Cardiac muscle cell (in vitro differentiated cells and primary cell): ENCODE results near the gene RGS9BP. TPM values are rescaled to one million over a fixed set of nuclear protein-coding genes. Genes with fewer than 3 reads are reported as not detected.

ENCODE experiments used
- DNase-seq, 2 donors: peaks; one replicate each; pipeline versions ENCODE4 v3.0.0 to v3.0.0-alpha.2; 2010 to 2017; ENCODE audit warnings: low read depth in 1 of 2, low spot score in 1 of 2
- H3K27ac ChIP-seq: fragments of 200-600 bp; sonication (generic); 2 replicates; pipeline ENCODE4 v1.5.1; 2016
- H3K27me3 ChIP-seq: fragments of 200-600 bp; sonication (generic); 2 replicates; pipeline ENCODE4 v1.6.0; 2016; ENCODE audit warnings: control low read depth
- H3K36me3 ChIP-seq: fragments of 200-600 bp; sonication (generic); 2 replicates; pipeline ENCODE4 v1.5.1; 2016; ENCODE audit warnings: control low read depth
- H3K4me1 ChIP-seq: fragments of 200-600 bp; sonication (generic); 2 replicates; pipeline ENCODE4 v1.8.1; 2017; ENCODE audit warnings: low read depth, mild to moderate bottlenecking, mixed run types
- H3K4me3 ChIP-seq: fragments of 200-600 bp; sonication (generic); 2 replicates; pipeline ENCODE4 v1.5.1; 2016; ENCODE audit warnings: mild to moderate bottlenecking
- H3K9me3 ChIP-seq: fragments of 200-600 bp; sonication (generic); 2 replicates; pipeline ENCODE4 v1.5.1; 2017; ENCODE audit warnings: low read depth, mild to moderate bottlenecking, control low read depth
- CTCF ChIP-seq: IDR thresholded peaks from 2 replicates; pipeline ENCODE4 v1.5.1; 2012; ENCODE audit warnings: low read depth, mild to moderate bottlenecking, low read length
- polyA plus RNA-seq: library from polyadenylated mRNA; unstranded; fragments of >200 nt; fragmentation: Nextera tagmentation; extraction: Ambion mirVana; gene quantifications from 2 replicates; pipeline ENCODE4 v1.2.1, GENCODE V29; 2016
- total RNA-seq: library from RNA; depleted of rRNA; stranded (reverse); fragments of >200 nt; gene quantifications from 2 replicates; pipeline ENCODE4 v1.2.3, GENCODE V29; 2016

Gene RGS9BP
- total and polyA plus RNA-seq, 2 experiments from 2014 or later = 1.0 TPM; not detected in 1

GRCh38 chr19:32637480-32637879 lies 38.2 kb upstream of the RGS9BP start:
- no peak for TF ChIP-seq CTCF
- no peaks in the 10 kb centered on the region for H3K9me3 ChIP-seq
- H3K4me1 ChIP-seq = no peaks in the 10 kb centered on the region
- no peak for DNase-seq
- H3K4me3 ChIP-seq = no peak overlapping the region
- H3K27ac ChIP-seq = no peak overlapping the region
- peaks cover 9% of the 10 kb centered on the region for H3K36me3 ChIP-seq
- H3K27me3 ChIP-seq = no peaks in the 10 kb centered on the region

DNA sequence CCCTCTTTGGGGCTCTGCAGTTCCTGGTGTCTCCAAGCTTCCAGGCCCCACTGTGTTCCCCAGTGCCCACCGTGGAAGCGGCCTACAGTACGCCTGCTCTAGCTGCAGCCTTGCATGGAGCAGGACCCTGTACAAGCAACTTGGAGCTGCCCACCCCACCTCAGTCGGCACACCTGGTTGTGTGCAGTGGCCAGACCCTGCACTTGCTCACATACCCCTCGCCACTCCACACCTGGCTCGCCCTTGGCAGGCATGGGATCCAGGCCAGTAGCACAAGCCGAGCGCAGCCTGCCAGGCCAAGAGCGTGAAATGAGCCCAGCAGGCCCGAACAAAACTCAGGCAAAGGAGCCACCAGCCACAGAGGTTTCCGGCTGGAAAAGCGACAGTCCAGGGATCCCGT lies 37.0 kb upstream of the RGS9BP start:
- Histone ChIP-seq H3K4me1 (no peaks in the 10 kb centered on the region), H3K9me3 (no peaks in the 10 kb centered on the region), H3K27ac (no peak overlapping the region), H3K27me3 (no peaks in the 10 kb centered on the region), H3K36me3 (peaks cover 16% of the 10 kb centered on the region), H3K4me3 (no peak overlapping the region)
- no peak for TF ChIP-seq CTCF
- no peak for DNase-seq

DNA sequence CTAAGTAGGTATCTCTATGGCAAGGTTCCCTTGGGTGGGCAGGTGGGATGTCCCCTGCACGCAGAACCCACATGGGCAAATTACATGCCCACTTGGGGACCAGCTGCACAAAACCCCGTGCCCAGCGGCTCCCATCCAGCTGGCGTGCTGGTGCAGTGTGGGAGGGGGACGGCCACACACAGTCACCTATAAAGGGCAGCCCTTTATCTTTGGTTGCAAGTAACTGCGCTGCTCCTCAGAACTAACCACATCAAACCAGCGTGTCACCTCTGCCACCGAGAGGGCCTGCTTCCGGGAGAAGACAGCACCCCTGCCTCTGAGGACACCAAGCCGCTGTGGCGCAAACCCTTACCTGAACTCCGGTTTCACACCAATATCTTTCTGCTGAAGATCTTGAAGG lies 32.9 kb upstream of the RGS9BP start:
- no peaks in the 10 kb centered on the region for H3K4me1 ChIP-seq
- no peaks in the 10 kb centered on the region for H3K27me3 ChIP-seq
- no peaks in the 10 kb centered on the region for H3K9me3 ChIP-seq
- peaks cover 16% of the 10 kb centered on the region for H3K36me3 ChIP-seq
- no peak overlapping the region for H3K27ac ChIP-seq
- no peak for DNase-seq
- H3K4me3 ChIP-seq = no peak overlapping the region
- no peak for TF ChIP-seq CTCF

- Histone ChIP-seq H3K9me3 (no peaks in the 10 kb centered on the region), H3K27ac (no peak overlapping the region), H3K4me3 (no peak overlapping the region), H3K36me3 (peaks cover 14% of the 10 kb centered on the region), H3K27me3 (no peaks in the 10 kb centered on the region), H3K4me1 (no peaks in the 10 kb centered on the region)
- DNase-seq = no peak
- no peak for TF ChIP-seq CTCF
These were observed 29.1 kb upstream of the RGS9BP start for GRCh38 chr19:32646556-32646955.

- Histone ChIP-seq H3K4me1 (no peaks in the 10 kb centered on the region), H3K27ac (no peak overlapping the region)
These were observed 28.3 kb upstream of the RGS9BP start for GRCh38 chr19:32647361-32647760.

More at GRCh38 chr19:32647361-32647760, 28.3 kb upstream of the RGS9BP start:
- DNase-seq = no peak
- TF ChIP-seq CTCF = no peak
- peaks cover 10% of the 10 kb centered on the region for H3K36me3 ChIP-seq
- H3K27me3 ChIP-seq = no peaks in the 10 kb centered on the region
- H3K9me3 ChIP-seq = no peaks in the 10 kb centered on the region
- H3K4me3 ChIP-seq = no peak overlapping the region
